HG02798 (cell line): Measurements from ENCODE around the gene EML4.
"Not testable (repeated sequence)": the region's sequence is repeated elsewhere in the genome, so short reads cannot be mapped to it uniquely, and the experiment has no call there.

ENCODE experiments used
- ATAC-seq: cut with Tn5 transposase; IDR thresholded peaks from one replicate; pipeline ENCODE4 v1.9.1; 2021; ENCODE audit warnings: mild to moderate bottlenecking; ENCODE audit not compliant: unreplicated experiment, poor library complexity

EML4 gene

GRCh38 chr2:42169100-42169873 lies at the start of gene EML4:
Gene EML4, plus strand, starts transcription at chr2:42169353. Its CDS starts 259 bp downstream, at chr2:42169612.
- ATAC-seq, result peak; percentile 79

GRCh38 chr2:42123426-42123825 lies 45.7 kb upstream of the EML4 start:
- ATAC-seq, result no peak

GRCh38 chr2:42124011-42124785 lies 45.0 kb upstream of the EML4 start:
- ATAC-seq, result peak; percentile 43

- no peak for ATAC-seq
These were observed 43.1 kb upstream of the EML4 start for GRCh38 chr2:42125841-42126594.

GRCh38 chr2:42126873-42127272 lies 42.3 kb upstream of the EML4 start:
- not testable (repeated sequence) for ATAC-seq

- peak; percentile 83 for ATAC-seq
These were observed 41.4 kb upstream of the EML4 start for GRCh38 chr2:42127425-42128424.

GRCh38 chr2:42128721-42129486 lies 40.2 kb upstream of the EML4 start:
- peak; percentile 23 for ATAC-seq

GRCh38 chr2:42129487-42129852 lies 39.7 kb upstream of the EML4 start:
- ATAC-seq, result no peak

GRCh38 chr2:42129947-42130346 lies 39.2 kb upstream of the EML4 start:
- no peak for ATAC-seq

- not testable (repeated sequence) for ATAC-seq
These were observed 38.3 kb upstream of the EML4 start for GRCh38 chr2:42130858-42131257.

- no peak for ATAC-seq
These were observed 36.8 kb upstream of the EML4 start for GRCh38 chr2:42132191-42132965.

- ATAC-seq, result peak; percentile 65
These were observed 36.0 kb upstream of the EML4 start for GRCh38 chr2:42132966-42133641.

- ATAC-seq, result no peak
These were observed 35.4 kb upstream of the EML4 start for GRCh38 chr2:42133771-42134195.

GRCh38 chr2:42134401-42134932 lies 34.7 kb upstream of the EML4 start:
- not testable (repeated sequence) for ATAC-seq

GRCh38 chr2:42135381-42136312 lies 33.5 kb upstream of the EML4 start:
- ATAC-seq, result peak; percentile 25

- ATAC-seq, result no peak
These were observed 32.4 kb upstream of the EML4 start for GRCh38 chr2:42136782-42137124.
